Myocyte (in vitro differentiated cells): ENCODE data around the gene STT3B. TPM values are rescaled to one million over a fixed set of nuclear protein-coding genes. Genes with fewer than 3 reads are reported as not detected.

Experiments used
- DNase-seq: peaks from one replicate; pipeline ENCODE4 v3.0.0-alpha.2; 2012; ENCODE audit warnings: low read depth
- total RNA-seq: library from RNA; depleted of rRNA; stranded (reverse); fragments of >200 nt; gene quantifications from 2 replicates; pipeline ENCODE4 v1.2.3, GENCODE V29; 2014

Gene STT3B
- total RNA-seq, 1 donor from 2014 or later, result 154 TPM

GRCh38 chr3:31550452-31551251, 17.9 kb downstream of the STT3B start:
- DNase-seq, result peak; percentile 61

- no peak for DNase-seq
Observed at GRCh38 chr3:31551646-31552045, 18.9 kb downstream of the STT3B start.

- no peak for DNase-seq
Observed at GRCh38 chr3:31552103-31552502, 19.4 kb downstream of the STT3B start.

DNA sequence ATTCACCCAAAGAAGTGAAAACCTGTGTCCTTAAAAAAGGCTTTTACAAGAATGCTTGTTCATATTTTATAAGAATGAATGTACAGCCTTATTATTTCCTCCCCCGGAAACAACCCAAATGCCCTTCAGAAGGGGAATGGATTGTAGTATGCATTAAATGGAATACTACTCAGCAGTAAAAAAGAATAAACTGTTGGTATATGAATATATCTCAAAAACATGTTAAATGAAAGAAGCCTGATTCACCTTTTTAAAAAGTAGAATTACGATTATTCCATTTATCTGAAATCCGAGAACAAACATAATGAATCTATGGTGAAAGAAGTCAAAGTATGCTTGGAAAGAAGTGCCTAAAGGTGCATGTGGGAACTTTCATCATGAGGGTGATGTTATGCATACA, 20.5 kb downstream of the STT3B start:
- no peak for DNase-seq

GRCh38 chr3:31555204-31555603, 22.5 kb downstream of the STT3B start:
- no peak for DNase-seq

GRCh38 chr3:31559872-31560534, 27.3 kb downstream of the STT3B start:
- no peak for DNase-seq

- DNase-seq, result no peak
Observed at GRCh38 chr3:31561891-31562290, 29.2 kb downstream of the STT3B start.

DNA sequence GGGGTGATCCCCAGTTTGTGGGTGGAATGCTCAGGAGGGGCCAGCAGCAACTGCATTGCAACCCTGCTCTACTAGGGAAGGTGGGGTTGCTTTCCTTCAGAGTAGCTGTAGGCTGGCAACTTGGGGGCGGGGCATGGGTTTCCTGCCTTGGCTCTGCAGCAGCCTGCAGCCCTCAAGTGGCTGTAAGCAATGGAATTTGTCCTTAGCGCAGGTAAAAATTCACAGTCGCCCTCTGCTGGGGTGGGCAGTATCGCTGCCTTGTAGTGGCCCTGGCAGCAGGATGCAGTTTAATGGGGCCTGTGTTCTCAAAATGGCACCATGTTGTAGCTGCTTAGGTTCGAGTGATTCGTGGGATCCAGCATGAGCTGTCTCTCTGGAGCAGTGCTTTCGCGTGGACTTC, 29.8 kb downstream of the STT3B start:
- DNase-seq, result no peak

GRCh38 chr3:31565288-31565687, 32.6 kb downstream of the STT3B start:
- DNase-seq, result no peak

GRCh38 chr3:31567036-31567435, 34.3 kb downstream of the STT3B start:
- no peak for DNase-seq

DNA sequence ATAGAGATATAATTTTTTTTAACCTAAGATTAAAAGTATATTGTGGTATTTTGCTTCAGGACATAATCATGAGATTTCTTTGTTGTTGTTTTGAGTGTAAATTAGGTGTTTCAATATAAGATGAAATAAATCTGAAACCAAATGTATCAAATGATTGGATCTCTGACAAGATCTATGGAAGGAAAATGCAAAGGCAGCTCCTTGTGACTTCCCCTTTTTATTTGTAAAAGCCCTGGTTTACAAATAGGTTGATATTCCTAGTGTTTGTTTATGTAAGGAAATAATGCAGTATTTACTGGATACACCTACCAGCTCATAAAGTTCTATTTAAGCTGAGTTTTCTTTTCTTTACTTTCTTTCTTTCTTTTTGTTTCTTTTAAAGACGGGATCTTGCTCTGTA, 35.9 kb downstream of the STT3B start:
- DNase-seq, result no peak

- DNase-seq, result no peak
Observed at GRCh38 chr3:31571325-31571724, 38.6 kb downstream of the STT3B start.

DNA sequence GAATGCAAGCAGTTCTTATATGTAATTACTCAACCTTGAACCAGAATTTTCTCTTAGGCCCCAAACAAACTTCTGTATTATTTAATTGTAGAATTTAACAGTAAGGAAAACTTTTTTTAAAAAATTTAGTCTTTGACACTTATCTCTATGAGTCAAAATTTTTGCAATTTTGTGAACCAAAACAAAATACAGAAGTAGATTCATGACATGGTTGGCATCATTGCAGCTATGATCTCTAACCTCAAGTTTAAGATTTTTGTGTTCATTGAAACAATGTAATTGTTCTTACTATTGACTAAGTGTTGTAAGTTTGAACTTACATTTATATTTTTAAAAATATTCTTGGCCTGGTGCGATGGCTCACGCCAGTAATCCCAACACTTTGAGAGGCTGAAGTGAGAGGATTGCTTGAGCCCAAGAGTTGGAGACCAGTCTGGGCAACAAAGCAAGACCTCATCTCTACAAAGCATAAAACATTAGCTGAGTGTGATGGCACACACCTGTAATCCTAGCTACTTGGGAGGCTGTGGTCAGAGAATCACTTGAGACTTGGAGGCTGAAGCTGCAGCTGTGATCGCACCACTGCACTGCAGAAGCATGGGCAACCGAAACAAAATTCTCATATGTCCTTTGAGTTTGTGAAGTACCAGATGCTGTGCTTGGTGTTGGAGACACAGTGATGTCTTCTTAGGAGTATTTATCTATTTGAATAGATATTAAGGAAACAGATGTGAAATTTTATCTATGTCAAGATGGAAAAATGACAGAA, 39.7 kb downstream of the STT3B start:
- no peak for DNase-seq

- no peak for DNase-seq
Observed at GRCh38 chr3:31573036-31573779, 40.5 kb downstream of the STT3B start.

DNA sequence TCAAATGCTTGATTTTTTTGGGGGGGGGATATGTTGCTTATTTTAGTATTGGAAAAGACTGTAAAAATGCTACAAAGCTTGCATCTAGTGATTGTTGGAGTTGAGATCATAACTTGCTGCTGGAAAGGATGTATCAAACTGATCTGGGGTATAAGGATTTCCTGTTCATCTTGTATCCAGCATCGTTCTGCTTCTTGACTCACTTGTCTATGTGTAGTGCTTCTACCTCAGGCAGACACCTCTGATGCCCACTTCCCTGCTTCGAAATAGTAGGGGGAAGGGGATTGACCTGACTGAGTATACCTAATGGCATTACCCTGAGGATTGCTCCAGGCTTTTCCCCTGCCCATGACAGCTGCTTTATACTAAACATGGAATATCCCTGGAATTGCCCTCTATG, 42.7 kb downstream of the STT3B start:
- peak; percentile 20 for DNase-seq

DNA sequence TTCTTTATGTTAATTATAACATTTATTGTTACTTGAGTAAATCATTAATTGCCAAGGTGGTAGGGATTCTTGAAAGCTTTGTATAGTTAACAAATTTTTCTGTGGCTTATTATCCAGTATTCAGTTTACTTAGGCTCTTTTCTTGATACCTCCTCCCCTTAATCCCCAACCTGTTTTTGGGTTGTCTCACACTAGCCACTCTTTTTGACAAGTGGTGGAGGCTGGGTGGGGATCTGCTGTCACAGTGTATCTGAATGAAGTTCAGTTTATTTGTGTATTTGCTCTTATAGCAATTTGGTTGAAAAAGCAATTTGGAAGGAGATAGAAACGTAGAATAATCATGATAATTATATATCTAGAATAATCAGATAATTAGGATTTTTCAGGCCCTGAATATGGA, 43.8 kb downstream of the STT3B start:
- DNase-seq, result no peak

GRCh38 chr3:31577232-31577631, 44.5 kb downstream of the STT3B start:
- no peak for DNase-seq

GRCh38 chr3:31579828-31580227, 47.1 kb downstream of the STT3B start:
- peak; percentile 82 for DNase-seq

DNA sequence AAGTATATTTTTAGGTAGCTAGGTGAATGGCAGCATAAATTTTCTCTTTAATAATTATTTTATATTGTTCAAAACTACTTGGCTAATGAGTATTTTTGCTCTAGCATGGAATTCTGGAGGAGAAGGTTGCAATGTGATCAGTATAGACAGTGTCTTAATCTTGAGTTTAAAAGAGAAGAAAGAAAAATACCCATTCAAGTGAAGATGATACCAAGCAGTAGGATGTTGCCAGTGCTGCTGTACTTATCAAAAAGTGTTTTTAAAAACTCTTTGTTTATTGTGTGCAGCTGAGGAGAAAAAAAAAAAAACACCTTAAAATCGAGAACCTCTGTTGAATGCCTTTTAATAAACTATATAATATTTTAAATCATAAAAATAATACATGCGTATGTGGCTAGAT, 47.9 kb downstream of the STT3B start:
- no peak for DNase-seq

DNA sequence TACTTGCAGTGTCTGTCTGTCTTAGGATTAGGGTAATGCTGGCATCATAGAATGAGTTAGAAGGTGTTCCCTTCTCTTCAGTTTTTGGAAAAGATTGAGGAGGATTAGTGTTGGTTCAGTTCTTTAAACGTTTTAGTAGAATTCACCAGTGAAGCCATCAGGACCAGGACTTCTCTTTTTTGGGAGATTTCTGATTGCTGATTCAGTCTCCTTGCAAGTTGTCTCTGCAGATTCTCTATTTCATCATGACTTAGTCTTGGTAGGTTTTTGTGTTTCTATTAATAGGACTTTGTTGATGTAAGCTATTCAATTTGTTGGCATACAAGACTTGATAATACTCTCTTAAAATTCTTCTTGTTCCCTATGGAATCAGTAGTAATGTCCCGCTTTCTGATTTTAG, 48.9 kb downstream of the STT3B start:
- no peak for DNase-seq

DNA sequence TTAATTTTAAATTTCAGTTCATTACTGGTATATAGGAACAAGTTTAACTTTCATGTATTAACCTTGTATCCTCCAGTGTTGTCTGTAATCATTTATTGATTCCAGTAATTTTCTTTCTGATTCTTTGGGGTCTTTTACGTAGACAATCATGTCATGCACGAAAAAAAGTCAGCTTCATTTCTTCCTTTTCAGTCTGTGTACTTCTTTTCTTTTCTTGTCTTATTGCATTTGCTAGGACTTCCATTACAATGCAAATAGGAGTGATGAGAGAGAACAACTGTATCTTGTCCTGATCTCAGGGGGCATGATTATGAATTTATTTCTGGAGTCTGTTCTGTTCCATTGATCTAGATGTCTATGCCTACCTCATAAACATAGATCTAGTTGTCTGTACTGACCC, 56.5 kb downstream of the STT3B start:
- no peak for DNase-seq
